NCI-H128 (cell line): ENCODE results near the gene GNB1L.
"Not testable (repeated sequence)": the region's sequence is repeated elsewhere in the genome, so short reads cannot be mapped to it uniquely, and the experiment has no call there.

ENCODE experiments used
- DNase-seq: peaks from one replicate; lab custom pipeline; 2025; ENCODE audit not compliant: unreplicated experiment; lab: John Stamatoyannopoulos, UW

GNB1L gene

GRCh38 chr22:19845054-19845722 is 9.5 kb downstream of the GNB1L start:
- no peak for DNase-seq

DNA sequence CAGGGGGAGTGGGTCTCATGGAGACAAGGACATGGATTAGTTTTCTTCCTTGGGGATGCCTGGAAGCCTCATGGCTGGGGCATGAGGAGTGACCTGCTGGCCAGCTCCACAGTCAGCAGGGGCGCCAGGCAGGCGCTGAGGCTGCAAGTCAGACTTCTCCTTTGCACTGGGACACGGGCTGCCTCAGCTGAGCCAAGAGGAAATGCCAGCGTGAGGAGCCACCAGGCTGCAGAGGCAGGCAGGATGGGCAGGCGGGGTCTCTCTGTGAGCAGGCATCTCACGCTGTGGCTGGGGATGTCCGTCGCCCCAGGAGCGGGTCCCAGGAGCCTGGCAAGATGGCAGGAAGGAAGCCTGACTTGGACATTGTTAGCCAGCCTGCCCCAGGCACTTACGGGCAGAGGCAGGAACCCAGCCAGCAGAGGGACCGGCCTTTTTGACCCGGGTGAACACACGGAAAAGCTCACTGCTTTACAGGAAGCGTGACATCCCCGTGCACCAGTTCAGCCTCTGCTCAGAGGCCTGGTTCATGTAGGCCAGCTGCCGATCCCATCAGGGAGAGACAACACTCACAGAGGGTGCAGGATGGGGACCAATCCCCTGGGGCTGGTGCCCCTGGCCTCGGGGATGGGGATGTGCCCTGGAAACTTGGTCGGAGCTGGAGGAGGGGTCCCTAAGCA is 10.2 kb downstream of the GNB1L start:
- no peak for DNase-seq

DNA sequence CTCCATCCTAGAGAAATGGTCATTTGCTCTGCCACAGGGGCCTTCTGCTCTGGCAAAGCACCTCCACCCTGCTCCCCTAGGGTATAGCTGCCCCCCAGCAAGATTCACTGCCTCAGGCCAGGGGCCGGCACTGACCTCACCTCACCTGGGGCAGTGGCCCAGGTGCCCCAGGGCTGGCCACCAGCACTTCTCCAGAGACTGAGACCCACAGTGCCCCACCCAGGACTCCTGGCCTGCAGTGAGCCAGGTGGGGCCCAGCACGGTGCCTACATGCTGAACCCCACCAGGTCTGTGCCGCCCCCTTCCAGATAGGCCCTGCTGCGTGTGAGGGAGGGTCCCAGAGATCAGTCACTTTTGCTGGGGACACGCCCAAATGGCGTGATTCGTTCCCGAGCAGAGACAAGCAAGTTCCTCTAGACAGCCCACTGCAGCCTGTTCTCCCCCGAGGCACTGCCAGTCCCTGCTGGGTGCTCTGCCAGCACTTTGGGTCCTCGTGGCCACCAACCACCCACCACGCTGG is 10.8 kb downstream of the GNB1L start:
- DNase-seq, result no peak

GRCh38 chr22:19843107-19843856 is 11.4 kb downstream of the GNB1L start:
- no peak for DNase-seq

DNA sequence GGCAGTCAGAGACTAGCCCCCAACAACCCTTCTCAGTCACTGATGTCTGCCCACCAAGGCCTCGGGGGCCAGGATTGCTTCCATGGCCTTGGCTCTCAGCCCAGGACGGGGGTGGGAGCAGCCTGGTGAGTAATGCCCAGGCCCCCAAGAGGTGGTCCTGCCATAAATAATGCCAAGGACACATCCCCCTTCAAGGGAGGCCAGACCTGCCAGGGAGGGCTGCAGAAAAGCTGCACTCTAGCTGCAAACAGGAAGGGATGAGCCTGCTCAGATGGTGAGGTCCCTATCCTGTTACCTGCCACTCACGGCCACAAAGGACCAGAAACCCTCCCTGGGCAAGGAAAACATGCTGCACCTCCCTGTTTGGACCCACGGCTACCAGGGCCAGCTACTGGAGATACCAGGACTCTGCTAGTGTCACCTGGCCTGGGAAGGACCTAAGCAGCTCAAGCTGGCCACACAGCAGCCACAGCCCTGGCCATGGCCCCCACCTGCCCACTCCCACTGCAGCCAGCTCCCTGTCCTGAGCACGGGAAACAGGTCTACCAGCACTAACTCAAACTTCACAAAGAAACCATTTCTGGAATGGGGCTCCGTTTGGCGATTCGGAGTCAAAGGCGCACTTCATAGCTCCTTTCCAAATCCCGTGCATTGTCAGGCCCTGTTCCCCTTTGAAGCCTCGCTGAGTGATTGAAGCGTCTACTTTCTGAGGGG is 12.1 kb downstream of the GNB1L start:
- no peak for DNase-seq

DNA sequence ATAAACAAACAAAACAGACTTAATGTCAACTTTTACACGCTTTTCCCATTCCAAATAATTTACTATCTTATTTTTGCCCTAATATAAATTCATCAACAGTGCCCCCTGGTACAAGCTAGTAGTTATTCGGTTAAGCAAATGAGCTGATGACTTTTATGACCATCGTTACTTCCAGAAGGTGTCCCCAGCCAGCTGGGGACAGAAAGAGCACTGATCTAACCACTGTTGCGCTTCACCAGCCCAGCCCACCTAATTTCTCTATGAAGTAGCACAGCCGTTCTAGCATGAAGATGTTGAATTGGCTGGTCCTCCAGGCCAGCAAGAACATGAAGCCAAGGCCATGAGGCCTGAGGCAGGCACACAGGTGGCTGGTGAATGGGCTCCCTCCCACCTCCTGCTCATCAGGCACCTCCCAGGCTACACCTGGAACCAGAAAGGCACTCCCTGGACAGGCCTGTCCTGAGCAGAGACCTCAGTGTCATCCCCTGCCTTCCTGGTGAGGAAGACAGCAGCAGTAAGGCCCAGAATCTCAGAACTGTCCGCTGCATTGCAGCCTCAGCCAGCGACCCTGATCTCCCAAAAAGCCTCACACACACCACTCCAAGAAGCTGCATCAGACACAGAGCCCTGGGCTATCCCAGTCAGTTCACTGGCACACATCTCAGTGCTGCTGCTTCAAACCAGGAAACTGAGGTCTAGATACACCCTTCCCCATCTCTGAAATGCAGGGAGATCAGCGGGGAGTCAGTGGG is 12.9 kb downstream of the GNB1L start:
- no peak for DNase-seq

- no peak for DNase-seq
Observed at GRCh38 chr22:19840955-19841640, 13.6 kb downstream of the GNB1L start.

- DNase-seq, result no peak
Observed at GRCh38 chr22:19840059-19840458, 14.6 kb downstream of the GNB1L start.

GRCh38 chr22:19837915-19838314 is 16.8 kb downstream of the GNB1L start:
- no peak for DNase-seq

DNA sequence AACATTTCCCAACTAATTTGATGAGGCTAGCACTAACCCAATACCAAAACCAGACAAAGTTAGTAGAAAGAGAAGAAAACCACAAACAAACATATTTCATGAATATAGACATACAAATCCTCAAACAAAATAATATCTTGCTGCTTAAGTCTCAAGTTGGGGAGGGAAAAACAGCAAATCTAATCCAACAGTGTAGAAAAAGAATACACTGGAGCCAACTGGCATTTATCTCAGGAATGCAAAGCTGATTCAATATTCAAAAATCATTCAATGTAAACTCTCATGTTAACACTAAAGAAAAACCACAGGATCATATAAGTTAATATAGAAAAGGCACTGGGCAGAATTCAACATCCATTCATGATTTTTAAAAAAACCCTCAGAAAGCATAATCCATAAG is 18.2 kb downstream of the GNB1L start:
- no peak for DNase-seq

DNA sequence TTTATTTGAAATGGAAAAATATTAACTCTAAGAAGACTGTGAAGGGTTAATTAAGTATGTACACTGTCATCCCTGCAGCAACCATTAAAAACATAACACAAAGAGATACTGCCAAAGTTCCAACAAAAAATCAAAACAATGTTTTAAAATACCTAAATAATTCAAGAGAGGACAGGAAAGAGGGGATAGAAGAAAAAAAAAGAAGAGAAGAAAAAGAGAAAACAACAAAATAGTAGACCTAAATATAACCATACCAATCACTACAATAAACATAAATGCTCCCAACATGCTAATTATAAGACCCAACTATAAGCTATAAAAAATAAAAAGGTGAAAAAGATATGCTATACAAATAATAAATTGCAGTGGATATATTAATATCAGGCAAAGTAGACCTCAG is 20.1 kb downstream of the GNB1L start:
- no peak for DNase-seq

DNA sequence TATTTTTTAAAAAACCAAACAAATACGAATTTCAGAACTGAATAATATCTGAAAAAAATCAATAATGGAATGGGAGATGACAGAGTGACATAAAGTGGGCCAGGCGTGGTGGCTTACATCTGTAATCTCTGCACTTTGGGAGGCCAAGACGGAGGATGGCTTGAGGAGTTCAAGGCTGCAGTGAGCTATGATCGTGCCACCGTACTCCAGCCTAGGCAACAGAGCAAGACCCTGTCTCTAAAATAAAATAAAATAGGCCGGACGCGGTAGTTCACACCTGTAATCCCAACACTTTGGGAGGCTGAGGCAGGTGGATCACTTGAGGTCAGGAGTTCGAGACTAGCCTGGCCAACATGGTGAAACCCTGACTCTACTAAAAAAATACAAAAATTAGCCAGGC is 21.3 kb downstream of the GNB1L start:
- DNase-seq, result not testable (repeated sequence)

- no peak for DNase-seq
Observed at GRCh38 chr22:19832476-19833108, 22.1 kb downstream of the GNB1L start.

DNA sequence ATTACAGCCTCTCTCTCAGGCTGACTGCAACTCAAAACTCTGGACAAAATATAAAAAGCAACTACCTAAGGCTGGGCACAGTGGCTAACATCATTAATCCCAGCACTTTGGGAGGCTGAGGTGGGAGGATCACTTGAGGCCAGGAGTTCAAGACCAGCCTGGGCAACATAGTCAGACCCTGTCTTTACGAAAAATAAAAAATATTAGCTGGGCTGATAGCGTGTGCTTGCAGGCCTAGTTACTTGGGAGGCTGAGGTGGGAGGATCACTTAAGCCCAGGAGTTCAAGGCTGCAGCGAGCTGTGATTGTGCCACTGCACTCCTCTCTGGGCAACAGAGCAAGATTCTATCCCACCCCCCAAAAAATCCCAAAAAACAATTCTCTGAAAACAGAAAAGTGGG is 22.7 kb downstream of the GNB1L start:
- not testable (repeated sequence) for DNase-seq

DNA sequence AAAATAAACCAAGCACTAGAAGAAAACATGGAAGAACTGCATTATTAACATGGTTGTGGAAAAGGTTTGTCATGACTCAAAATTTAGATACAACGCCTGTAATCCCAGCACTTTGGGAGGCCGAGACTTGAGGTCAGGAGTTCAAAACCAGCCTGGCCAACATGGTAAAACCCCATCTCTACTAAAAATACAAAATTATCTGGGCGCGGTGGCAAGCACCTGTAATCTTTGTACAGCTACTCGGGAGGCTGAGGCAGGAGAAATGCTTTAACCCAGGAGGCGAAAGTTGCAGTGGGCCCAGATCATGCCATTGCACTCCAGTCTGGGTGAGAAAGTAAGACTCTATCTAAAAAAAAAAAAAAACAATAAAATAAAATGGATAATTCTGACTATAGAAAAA is 23.7 kb downstream of the GNB1L start:
- no peak for DNase-seq

GRCh38 chr22:19828035-19828401 is 26.7 kb downstream of the GNB1L start:
- DNase-seq, result no peak

DNA sequence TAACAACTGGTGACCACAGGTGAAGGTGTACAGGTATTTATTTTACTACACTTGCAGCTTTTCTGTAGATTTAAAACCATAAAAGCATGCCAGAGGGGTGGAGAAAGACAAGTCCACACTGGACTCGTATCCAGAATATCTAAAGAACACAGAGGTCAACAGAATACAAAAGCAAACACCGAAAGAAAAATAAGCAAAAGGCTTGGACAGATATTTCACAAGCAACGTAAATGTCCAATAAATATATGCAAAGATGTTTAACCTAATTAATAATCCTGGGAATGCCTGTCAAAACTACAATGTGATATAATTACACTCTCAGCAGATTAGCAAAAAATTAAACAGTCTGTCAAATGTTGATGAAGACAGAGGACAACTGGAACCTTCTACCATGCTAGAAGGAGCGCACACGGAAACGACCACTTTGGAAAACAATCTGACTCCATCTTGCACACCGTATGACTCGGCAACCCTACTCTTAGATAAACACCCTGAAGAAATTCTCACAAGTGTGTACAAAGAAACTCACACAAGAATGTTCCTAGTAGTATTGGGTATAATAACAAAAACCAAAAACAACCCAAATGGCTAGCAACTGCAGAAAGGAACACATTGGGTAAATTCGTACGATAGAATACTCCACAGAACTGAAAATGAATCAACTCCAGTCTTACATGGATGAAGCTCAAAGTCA is 27.2 kb downstream of the GNB1L start:
- no peak for DNase-seq

GRCh38 chr22:19826619-19826950 is 28.1 kb downstream of the GNB1L start:
- no peak for DNase-seq
